ENCODE measurements around the gene COL11A2.

Gene COL11A2

DNA sequence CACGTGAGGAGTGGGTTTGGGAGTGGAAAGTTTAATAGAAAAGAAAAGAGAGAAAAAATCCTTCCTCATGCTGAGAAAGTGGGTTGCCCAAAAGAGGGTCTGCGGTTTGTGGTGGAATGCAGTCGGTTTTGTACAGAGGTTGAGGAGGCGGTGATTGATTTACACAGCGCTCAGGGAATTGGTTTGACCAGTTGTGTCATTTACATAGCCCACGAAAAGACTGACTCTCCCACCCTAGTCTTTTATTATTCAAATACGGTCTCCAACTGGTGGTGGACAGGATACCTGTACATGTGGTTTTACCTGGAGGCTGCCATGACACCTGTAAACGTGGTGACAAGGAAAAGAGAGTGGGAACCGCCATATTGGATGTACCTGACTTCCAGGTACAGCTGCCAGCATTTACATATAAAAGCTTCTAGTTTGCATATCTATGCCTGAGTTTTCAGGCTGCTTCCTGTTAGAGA lies 74.4 kb downstream of the COL11A2 start:
- no peak for DNase-seq (ENCODE audit: low spot score)

DNA sequence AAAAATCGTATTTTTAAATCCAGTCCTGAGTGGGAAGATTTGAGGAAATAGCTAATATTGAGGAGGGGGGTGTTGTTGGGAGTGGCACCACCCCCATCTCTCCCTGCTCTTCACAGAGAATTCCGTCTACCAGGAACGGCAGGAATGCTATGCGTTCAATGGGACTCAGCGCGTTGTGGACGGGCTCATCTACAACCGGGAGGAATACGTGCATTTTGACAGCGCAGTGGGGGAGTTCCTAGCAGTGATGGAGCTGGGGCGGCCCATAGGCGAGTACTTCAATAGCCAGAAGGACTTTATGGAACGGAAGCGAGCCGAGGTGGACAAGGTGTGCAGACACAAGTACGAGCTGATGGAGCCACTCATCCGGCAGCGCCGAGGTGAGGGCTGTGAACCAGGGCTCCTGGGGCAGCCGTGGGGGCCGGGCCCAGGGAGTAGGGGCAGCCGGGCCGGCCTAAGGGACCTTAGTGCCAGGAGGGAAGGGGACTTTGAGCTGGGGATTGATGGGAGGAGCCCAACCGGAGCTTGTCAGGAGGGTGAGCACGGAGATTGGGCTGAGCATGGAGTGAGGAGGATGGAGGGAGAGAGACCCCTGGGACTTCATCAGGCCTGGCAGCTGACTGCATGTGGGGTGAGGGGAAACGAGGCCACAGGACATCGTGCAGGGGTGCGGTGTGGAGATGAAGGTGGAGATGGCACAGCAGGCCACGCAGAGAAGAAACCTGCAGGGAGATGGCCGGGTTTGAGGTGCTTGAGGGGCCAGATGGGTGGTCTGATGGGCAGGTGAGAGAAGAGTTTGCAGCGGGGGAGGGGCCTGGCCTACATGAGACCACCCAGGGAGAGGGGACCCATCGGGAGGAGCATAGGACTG lies 75.2 kb downstream of the COL11A2 start:
- DNase-seq (ENCODE audit: low spot score): no peak

DNA sequence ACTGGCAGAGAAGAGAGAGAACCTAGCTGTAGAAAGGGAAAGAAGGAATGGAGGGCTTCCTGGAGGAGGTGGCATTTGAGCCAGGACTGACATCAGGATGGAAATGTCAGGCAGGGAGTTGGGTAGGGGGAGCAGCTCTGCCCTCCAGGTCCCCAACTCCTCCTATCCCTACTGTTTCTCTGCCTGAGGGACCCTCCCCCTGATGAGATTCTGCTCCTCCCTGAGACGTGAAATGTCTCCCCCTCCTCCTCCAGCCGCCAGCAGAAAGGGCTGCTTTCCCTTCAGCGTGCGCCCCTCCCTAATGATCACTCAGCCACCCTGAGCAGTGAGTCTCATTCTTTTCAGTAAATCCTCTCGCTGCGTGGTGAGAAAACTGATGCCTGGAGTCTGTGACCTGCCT lies 75.8 kb downstream of the COL11A2 start:
- no peak for DNase-seq (ENCODE audit: low spot score)

DNA sequence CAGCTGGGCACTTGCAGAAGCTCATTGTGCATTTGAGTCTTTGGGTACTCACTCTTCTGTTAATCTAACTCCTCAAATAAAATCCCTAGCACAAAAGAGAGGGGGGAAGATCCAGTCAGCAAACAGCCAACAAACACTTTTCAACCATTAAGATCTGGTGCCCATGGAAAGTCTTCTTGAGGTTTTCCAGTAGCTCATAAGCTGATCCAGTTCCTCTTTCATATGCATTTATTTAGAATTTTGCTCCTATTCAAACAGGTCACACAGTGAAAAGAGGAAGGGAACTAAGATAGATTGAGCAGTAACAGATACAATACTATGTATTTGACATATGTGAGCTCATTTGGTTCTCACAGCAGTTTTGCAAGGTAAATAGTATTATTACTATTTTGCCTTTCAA lies 77.9 kb downstream of the COL11A2 start:
- no peak for DNase-seq (ENCODE audit: low spot score)

DNA sequence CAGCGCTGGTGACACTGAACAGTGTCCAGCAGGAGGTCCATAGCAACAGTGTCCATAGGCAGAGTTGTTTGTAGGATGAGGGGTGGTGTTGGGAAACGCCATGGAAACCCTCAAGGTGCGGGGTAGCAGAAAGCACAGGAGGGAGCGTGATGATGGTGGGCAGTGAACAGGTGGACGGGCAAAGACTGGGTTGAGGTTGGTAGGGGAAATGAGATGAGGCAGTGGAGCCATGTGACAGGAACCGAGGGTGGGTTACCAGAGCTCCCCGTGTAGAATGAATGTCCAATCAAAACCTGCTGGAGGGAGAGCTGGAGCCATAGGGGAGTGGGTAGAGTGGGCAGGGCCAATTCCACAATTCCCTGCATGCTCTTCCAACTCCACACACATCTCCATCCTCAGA lies 78.5 kb downstream of the COL11A2 start:
- DNase-seq (ENCODE audit: low spot score): no peak
